Activated T-cell treated with anti-CD3 and anti-CD28 coated beads for 48 hours (primary cell): Measurements from ENCODE around the gene RPSA.
A peak's percentile ranks its signal among the peaks of the same experiment; 100 is the strongest.
"Not testable (repeated sequence)": the region's sequence is repeated elsewhere in the genome, so short reads cannot be mapped to it uniquely, and the experiment has no call there.

Source experiments
- DNase-seq: peaks from one replicate; pipeline ENCODE4 v3.0.0-alpha.2; 2020; ENCODE audit warnings: low read depth

RPSA gene

DNA sequence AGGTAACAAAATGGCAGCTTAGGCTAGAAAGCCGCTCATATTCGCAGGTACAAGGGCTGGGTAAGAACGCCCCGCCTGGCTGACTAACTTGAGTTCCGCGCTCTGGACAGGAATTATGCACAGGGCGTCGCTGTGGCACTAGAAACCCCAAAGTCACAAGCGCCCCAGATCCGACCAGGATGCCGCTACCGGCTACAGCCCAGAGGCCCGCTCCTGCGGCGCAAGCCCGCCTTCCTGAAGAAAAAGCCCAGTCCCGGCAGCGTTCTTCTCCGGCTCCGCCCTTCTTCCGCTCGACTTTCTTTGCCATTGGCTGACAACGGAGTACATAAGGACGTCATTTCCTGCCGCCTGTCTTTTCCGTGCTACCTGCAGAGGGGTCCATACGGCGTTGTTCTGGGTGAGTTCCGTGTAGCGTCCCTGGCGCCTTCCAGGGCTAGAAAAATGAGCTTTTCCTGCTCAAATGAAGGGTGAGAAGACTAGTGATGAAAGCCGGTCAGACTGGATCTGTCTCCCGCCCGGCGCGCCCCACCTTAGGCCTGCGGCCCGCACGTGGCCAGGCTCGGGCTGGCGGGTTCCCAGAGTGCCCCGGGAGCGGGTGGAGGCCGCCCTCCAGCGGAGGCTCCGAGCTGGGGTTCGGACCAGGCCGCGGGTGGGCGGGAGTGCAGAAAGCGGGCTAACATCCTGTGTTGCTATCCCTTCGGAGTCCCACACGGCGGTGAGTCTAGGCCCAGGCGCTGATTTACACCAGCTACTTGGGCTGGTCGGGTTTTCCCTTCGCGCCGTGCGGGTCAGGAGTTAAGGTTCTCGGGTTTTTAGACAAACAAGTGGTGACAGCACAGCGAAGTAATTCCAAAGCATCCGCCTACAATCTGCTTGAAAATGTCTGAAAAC, at the start of gene RPSA:
RPSA (plus strand) TSS at position 353 of the 891 bp plus-strand sequence. CDS start 934 bp downstream, outside the sequence.
- DNase-seq = peak; percentile 91

DNA sequence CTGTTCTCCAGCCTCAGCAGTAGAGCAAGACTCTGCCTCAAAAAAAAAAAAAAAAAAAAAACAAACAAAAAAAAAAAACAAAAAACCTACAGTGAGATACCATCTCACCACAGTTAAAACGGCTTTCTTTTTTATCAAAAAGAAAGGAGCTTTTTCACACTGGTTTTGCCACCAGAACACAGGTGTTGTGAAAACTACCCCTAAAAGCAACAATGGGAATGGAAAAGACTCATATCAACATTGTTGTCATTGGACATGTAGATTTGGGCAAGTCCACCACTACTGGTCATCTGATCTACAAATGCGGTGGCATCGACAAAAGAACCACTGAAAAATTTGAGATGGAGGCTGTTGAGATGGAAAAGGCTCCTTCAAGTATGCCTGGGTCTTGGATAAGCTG, 48.2 kb upstream of the RPSA start:
- DNase-seq = no peak

DNA sequence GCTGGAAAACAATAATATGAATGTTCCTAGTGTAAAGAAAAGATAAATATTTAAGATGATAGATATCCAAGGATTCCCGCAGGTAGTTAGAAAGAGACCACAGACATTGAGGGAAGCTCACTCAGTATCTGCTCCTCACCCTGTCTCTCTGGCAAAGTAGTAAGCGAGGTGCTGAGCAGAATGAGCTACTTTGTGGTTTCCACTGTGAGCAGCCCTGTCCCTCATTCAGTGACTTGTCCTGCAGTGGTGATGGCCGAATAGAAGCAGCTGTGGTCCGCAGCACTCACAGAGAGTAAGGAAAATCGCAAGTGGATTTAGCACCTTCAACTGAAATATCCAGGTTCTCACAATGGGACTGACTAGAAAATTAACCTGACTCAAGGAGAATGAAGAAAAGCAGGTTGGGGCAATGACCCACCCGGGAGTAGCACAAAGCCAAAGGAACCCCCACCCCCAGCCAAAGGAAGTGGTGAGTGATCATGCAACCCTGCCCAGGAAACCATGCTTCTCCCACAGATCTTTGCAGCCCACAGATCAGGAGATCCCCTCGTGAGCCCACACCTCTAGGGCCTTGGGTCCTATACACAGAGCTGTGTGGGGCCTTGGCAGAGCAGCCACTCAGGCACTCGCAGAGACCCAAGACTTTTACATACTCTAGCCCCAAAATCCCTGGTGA, 45.1 kb upstream of the RPSA start:
- peak; percentile 34 for DNase-seq

DNA sequence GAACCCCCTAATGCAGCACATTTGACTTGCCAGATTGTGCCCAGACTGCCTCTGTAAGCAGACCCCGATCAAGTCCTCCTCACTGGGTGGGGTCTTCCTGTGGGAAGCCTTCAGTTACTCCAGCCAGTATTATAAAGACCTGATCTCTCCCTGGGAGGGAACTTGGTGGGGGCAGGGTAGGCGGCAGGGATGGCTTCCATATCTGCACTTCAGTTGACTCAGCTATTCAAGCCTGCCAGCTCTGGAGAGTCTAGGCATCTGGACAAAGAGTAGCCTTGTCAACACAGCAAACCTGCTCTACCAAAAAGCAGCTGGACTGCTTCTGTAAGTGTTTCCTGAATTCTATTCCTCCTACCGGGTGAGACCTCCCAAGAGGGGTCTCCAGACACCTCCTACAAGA, 44.3 kb upstream of the RPSA start:
- DNase-seq = no peak

DNA sequence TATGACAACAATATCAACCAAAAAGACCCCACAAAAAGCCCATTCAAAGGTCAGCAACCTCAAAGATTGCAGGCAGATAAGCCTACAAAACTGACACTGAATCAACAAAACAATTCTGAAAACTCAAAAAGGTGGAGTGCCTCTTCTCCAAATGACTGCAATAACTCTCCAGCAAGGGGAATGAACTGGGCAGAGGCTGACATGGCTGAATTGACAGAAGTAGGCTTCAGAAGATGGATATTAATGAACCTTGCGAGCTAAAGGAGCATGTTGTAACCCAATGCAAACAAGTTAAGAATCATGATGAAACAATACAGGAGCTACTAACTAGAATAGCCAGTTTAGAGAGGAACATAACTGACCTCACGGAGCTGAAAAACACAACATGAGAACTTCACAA, 43.7 kb upstream of the RPSA start:
- no peak for DNase-seq

DNA sequence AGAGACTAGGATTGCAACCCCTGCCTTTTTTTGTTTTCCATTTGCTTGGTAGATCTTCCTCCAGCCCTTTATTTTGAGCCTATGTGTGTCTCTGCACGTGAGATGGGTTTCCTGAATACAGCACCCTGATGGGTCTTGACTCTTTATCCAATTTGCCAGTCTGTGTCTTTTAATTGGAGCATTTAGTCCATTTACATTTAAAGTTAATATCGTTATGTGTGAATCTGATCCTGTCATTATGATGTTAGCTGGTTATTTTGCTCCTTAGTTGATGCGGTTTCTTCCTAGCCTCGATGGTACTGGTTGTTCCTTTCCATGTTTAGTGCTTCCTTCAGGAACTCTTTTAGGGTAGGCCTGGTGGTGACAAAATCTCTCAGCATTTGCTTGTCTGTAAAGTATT, 36.1 kb upstream of the RPSA start:
- DNase-seq = not testable (repeated sequence)

DNA sequence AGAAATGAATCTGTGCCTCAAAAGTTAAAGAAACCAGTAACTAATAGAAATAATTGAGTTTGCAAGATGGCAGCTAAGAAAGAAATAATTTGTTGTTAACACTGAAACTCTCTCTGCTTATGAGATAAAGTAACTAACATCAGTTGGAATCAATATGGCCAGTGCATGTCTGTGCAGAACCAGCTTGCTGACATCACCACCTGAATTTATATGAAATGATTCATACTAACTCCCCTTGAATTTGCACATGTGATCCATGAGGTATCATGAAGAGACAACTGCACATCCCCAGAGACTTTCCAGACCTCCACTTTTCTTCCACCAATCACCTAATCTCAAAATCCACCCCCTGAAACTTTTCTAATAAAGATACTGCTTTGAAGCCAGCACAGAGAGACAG, 33.7 kb upstream of the RPSA start:
- DNase-seq = no peak

DNA sequence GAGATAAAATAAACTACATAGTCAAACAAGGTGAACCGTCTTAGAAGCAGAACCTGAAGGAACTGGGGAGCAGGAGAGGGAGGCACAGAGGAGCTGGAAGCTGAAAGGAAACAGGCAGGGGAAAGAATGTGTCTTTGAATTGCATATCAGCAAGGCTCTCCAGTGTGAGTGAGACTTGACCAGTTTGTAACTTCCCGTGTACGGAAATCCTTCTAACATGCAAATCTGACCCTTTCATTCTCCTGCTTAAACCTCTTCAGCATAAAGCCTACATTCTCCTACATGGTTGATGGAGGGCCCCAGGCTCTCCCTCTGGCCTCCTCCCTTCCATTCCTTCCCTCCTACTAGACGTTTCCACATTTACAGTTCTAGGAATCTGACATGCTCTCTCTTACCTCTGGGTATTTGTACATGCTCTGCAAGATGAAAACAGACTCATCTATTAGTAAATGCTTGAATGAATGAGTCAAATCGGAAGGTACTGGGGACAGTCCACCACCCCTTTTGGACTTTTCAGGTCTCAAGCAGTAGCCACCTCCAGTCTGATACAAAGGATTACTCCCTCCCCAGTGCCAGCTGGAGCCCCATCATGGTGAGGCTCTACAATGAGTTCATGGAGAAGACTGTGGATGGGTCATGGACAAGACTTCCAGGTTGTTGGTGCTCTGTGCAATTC, 29.4 kb upstream of the RPSA start:
- DNase-seq = no peak

DNA sequence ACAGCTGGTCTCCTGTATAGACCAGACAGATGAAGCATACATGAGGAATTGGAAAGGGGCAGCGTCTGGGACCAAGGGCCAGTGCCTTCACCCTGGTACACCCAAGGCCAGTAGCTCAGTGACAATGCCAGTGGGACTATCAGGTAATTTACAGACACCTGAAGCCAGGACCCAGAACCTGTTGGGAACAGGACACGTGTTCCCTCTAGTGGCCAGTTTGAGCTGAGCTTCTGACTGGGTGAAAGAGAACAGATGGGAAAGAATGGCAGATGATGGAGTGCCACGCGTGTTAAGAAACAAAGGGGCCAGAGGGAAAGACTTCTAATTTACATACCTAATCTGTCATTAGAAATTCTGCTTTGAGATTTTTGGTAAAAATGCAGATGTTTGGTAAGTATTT, 28.4 kb upstream of the RPSA start:
- peak; percentile 47 for DNase-seq

DNA sequence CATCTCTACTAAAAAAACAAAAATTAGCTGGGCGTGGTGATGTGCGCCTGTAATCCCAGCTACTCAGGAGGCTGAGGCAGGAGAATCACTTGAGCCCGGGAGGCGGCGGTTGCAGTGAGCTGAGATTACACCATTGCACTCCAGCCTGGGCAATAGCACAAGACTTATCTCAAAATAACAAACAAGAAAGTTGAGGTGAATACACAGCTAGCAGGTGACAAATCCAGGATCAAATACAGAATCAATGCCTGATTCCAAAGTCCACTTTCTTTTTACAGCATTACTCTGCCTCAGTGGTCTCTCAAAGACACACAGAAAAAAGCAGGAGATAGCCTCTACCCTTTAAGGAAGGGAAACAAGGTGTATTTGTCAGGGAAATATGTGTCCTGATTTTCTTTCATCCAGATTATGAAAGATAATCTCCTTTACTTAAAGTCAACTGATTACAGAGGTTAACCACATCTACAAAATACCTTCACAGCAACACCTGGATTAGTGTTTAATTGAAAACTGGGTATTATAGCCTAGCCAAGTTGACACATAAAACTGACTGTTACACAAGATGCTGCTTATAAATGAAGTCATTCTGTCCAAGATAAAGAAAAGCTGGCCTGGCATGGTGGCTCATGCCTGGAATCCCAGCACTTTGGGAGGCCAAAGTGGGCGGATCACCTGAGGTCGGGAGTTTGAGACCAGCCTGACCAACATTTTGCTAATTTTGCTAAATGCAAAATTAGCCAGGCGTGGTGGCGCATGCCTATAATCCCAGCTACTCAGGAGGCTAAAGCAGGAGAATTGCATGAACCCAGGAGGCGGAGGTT, 27.4 kb upstream of the RPSA start:
- no peak for DNase-seq

DNA sequence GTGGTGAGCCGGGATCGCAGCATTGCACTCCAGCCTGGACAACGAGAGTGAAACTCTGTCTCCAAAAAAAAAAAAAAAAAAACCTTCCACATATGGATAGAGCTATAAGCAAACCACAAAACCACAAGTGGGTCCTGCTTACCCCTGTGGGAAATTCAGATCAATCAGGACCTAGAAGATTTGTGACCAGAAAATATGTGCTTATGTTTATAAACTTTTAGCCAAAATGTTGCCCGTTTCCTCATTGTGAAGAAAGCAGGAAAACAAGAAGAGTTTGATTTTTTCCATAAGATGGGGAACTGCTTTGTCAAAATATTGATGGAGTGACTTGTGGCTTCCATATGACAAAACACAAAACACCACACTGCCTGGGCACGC, 26.8 kb upstream of the RPSA start:
- DNase-seq = no peak

DNA sequence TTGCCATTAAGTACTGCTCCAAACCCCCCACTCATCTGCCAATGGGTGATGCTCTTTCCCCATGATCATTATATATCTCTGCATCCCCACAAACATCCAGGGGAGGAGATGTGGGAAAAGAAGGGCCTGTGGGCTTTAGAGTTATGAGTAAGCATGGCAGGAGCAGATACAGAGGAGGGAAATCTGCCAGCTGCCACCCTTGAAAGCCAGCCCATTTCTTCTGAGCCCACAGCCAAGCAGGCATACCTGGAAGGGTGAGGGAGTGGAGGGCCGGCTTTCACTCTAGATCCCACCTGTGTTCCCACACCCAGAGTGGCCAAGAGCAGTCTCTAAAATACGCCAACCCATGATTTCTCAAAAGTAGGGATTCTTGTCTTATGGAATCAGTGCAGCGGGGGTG, 25.1 kb upstream of the RPSA start:
- no peak for DNase-seq

DNA sequence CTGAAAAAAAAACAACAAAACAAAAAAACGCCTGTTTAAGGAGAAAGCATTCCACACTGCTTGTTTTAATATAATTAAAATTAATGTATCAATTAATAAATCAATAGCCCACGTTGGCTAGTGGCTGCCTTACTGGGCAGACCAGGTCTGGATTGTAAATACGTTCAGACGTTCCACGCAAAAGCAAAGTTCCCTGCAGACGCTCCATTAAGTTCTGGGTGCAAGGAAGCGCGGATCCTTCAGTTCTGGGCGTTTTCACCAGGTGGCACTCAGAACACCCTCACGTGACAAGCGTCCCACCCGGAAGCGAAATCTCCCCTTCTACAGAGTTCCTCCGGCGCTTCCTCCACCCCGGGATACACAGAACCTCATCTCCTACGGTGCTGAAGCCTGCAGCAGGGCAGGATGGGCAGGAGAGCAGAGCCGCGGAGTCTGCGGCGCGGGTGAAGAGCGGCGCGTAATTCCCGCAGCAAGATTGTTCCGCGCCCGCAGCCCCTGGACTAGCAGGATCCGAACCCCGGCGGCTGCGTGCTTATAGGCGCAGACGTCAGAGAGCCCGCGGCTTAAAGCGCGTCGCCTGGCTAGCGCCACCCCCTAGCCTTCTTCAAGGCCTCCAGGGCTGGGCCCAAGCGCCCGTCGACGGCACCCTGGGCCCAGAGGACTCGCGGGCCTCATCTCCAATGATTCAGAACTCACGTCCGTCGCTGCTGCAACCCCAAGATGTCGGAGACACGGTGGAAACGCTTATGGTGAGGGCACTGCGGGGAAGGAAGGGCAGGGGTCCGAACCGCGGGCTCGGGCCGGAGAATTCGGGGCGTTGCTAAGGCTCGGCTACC, 23.3 kb upstream of the RPSA start, which contains the start of gene SLC25A38:
SLC25A38 (plus strand) TSS at position 326 of the 836 bp plus-strand sequence; CDS start at position 681, 355 bp downstream.
- peak; percentile 81 for DNase-seq

DNA sequence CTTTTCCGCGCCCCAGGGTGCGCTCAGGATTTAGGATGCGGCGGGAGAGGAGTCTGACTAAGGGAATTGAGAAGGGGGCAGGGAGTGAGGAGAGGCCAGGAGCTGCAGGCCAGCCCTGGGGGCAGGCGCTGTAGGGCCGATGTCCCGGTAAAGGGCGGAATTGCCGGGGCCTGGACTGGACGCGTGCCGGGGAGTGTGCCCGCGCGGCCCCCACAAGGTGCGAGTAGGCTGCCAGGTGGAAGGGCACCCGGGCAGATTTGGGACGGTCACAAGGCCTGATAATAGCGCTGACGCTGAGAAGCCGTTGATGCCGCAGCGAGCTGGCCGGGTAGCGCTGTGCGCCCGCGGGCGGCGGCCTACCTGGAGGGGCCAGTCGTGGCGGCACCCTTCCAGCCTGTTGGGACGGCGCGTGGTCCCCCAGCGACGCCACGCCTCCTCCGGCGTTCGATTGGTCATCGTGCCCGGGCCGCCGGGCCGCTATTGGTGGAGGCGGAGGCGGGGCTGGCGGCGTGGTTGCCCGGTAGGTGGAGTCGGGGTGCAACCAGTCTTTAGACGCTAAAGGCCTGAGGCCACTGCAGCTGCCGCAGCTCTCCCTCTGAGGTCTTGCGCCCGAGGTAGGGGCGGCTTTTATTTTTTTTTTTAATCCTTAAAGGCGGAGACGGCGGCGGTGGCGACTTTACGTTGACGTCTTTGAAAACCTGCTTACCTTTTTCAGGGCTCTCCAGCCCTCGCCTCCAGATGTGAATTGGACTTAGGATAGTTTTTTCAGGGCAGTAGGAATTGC, 22.4 kb upstream of the RPSA start:
- DNase-seq = peak; percentile 97

DNA sequence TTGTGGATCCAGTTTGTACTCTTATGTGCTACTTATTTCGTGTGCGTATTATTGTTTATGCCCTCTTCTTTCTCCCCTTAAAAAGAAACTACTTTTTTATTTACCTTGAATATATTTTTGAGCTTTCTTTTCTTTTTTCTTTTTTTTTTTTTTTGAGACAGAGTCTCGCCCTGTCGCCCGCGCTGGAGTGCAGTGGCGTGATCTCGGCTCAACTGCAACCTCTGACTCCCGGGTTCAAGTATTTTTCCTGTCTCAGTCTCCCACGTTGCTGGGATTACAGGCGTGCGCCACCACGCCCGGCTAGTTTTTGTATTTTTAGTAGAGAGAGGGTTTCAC, 21.9 kb upstream of the RPSA start:
- no peak for DNase-seq

DNA sequence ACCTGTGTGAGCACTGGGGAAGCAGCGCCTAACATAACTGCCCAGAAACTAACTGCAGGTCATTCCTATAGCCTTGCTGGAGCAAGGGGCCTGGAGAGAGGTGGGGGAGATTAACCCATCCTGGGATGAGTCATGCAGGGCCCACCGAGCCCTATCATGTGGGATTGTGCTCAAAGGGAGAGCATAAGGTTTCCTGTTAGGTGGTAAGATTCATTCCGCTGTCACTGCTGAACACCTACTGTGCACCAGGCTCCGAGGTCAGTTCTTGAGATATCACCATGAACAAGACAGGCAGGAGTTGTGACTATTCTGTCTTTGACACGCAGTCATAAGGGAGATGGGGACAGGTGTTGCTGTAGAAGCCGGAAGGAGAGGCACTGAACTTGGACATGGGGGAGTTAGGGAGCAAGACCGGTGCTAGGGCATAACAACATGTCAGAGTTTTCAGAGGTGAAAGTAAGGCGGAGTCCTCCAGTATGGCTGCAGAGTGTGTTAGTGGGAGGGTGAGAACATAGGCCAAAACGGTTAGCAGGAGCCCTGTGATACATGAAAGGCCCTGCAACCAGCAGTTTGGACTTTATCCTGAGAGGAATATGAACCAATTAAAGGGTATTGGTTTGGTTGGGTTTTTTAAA, 20.9 kb upstream of the RPSA start:
- no peak for DNase-seq

DNA sequence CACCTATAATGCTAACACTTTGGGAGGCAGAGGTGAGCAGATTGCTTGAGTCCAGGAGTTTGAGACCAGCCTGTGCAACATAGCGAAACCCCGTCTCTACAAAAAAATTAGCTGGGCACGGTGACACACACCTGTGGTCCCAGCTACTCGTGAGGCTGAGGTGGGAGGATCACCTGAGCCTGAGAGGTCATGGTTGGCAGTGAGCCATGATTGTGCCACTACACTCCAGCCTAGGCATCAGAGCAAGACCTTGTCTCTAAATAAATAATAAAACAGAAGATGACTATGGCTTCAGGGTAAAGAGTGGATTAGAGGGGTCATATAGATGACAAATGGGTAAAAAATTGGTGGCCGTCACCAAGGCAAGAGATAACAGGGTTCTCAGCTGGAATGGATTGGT, 20.2 kb upstream of the RPSA start:
- DNase-seq = no peak

DNA sequence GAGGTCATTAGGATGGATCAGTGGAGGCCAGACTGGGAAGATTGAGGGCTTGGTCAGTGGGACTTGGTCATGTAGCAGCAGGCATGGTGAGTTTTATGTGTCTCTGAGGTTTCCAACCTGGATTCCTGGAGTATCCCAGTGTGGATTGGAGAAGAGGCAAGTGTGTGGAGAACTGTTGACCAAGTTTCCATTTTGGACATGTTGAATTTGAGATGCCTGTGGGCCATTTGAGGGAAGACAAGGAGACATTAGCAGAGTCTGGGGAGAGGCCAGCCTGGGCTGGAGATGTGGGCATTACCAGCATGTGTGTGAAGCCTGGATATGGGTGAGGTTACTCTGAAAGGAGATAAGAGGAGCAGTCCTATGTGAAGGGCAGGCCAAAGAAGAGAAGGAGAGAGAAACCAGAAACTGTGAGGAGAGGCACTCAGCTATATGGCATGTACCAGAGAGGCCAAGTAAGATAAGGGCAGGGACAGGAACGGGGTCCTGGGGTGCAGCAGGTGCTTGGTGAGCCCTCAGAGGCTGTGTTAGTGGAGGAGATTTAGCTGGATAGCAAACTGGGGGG, 19.0 kb upstream of the RPSA start:
- DNase-seq = no peak

DNA sequence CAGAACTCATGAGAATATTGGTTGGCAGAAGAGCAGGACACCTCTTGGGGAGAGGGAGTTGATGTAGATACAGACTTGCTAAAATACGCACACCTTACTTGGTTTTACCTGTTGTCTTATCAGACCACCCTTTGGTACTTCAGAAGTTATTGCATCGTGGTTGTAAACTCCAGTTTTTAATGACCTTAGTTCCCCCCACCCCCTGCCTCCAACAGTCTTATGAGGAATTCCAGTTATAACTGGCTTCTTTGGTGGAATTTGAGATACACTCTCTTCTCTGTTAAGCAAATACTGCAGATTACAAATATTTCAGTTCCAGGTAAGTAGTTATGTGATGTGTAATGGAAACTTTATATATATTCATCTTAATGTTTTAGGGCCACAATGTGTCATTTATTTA, 18.4 kb upstream of the RPSA start:
- DNase-seq = no peak
